ENCODE measurements around the gene FUT3. TPM values are rescaled to one million over a fixed set of nuclear protein-coding genes. Genes with fewer than 3 reads are reported as not detected.
"Not testable (repeated sequence)": the region's sequence is repeated elsewhere in the genome, so short reads cannot be mapped to it uniquely, and the experiment has no call there.

FUT3 gene
- total and polyA plus RNA-seq, 2 experiments from 2014 or later, result not detected

GRCh38 chr19:5863030-5863665 is 11.9 kb upstream of the FUT3 start:
- no peak overlapping the region for H3K4me3 ChIP-seq
- WGBS, 2 experiments (ENCODE audit: low coverage in 1 of 2, low lambda C conversion rate in 2 of 2, missing lambda C conversion rate in 2 of 2), result 35 to 36% methylated on average over 10 to 11 of the region's 11 CpGs
- no peaks in the 10 kb centered on the region for H3K9me3 ChIP-seq (ENCODE audit: low read depth)
- no peaks in the 10 kb centered on the region for H4K20me1 ChIP-seq (ENCODE audit: insufficient read depth)
- in situ Hi-C loops (cut with MboI), result no loop called here
- H3K4me2 ChIP-seq (ENCODE audit: unreplicated experiment), result no peak overlapping the region
- no peaks in the 10 kb centered on the region for H3K36me3 ChIP-seq (ENCODE audit: low read depth)
- H3K9ac ChIP-seq, result no peak overlapping the region
- H3K79me2 ChIP-seq (ENCODE audit: insufficient read depth), result no peaks in the 10 kb centered on the region
- TF ChIP-seq EZH2phosphoT487 (IDR thresholded peaks at IDR 0.05; ENCODE audit: insufficient read depth, low read depth) (no peak), EZH2 (IDR thresholded peaks at IDR 0.05; ENCODE audit: insufficient read depth, poor library complexity, severe bottlenecking) (no peak)
- no peak overlapping the region for H3K27ac ChIP-seq
- H3K9me2 ChIP-seq (ENCODE audit: insufficient read depth), result no peaks in the 10 kb centered on the region
- H2AFZ ChIP-seq, result no peak overlapping the region
- H3K4me1 ChIP-seq (ENCODE audit: insufficient read depth), result no peaks in the 10 kb centered on the region
- no peak for DNase-seq
- 0 out of 2 replicates have a peak, but pooled peaks cover under 1% of the 10 kb centered on the region for H3K27me3 ChIP-seq (replicated peaks; ENCODE audit: insufficient read depth)
- no peaks in the 10 kb centered on the region for H3F3A ChIP-seq (ENCODE audit: insufficient read depth)

- H3K9ac ChIP-seq, result no peak overlapping the region
- H3K4me1 ChIP-seq (ENCODE audit: insufficient read depth), result no peaks in the 10 kb centered on the region
- no peak overlapping the region for H3K4me3 ChIP-seq
- H3K4me2 ChIP-seq (ENCODE audit: unreplicated experiment), result no peak overlapping the region
- H3K9me2 ChIP-seq (ENCODE audit: insufficient read depth), result no peaks in the 10 kb centered on the region
- no peaks in the 10 kb centered on the region for H3K36me3 ChIP-seq (ENCODE audit: low read depth)
- no peak overlapping the region for H2AFZ ChIP-seq
- no peaks in the 10 kb centered on the region for H4K20me1 ChIP-seq (ENCODE audit: insufficient read depth)
- no peaks in the 10 kb centered on the region for H3F3A ChIP-seq (ENCODE audit: insufficient read depth)
- no peaks in the 10 kb centered on the region for H3K79me2 ChIP-seq (ENCODE audit: insufficient read depth)
- H3K9me3 ChIP-seq (ENCODE audit: low read depth), result no peaks in the 10 kb centered on the region
- no peak for DNase-seq
- in situ Hi-C loops (cut with MboI), result no loop called here
- no peak overlapping the region for H3K27ac ChIP-seq
- 63 to 68% methylated on average over 18 of the region's 18 CpGs for WGBS, 2 experiments (ENCODE audit: low coverage in 1 of 2, low lambda C conversion rate in 2 of 2, missing lambda C conversion rate in 2 of 2)
- H3K27me3 ChIP-seq (replicated peaks; ENCODE audit: insufficient read depth), result peaks cover 15% of the 10 kb centered on the region
- TF ChIP-seq EZH2 (IDR thresholded peaks at IDR 0.05; ENCODE audit: insufficient read depth, poor library complexity, severe bottlenecking) (no peak), EZH2phosphoT487 (IDR thresholded peaks at IDR 0.05; ENCODE audit: insufficient read depth, low read depth) (no peak)
Observed at GRCh38 chr19:5857203-5858081, 6.2 kb upstream of the FUT3 start.

GRCh38 chr19:5855151-5855550 is 3.9 kb upstream of the FUT3 start:
- H3K79me2 ChIP-seq (ENCODE audit: insufficient read depth); H3K9me3 ChIP-seq (ENCODE audit: low read depth); in situ Hi-C loops (cut with MboI); H3K4me2 ChIP-seq (ENCODE audit: unreplicated experiment); H3K27ac ChIP-seq; H3F3A ChIP-seq (ENCODE audit: insufficient read depth); H3K36me3 ChIP-seq (ENCODE audit: low read depth); H2AFZ ChIP-seq; H3K9ac ChIP-seq; H3K4me1 ChIP-seq (ENCODE audit: insufficient read depth); H3K9me2 ChIP-seq (ENCODE audit: insufficient read depth); H3K4me3 ChIP-seq; DNase-seq; H4K20me1 ChIP-seq (ENCODE audit: insufficient read depth): not testable (repeated sequence)
- 79 to 81% methylated on average over 9 of the region's 9 CpGs for WGBS, 2 experiments (ENCODE audit: low coverage in 1 of 2, low lambda C conversion rate in 2 of 2, missing lambda C conversion rate in 2 of 2)
- H3K27me3 ChIP-seq (replicated peaks; ENCODE audit: insufficient read depth), result peaks cover 15% of the 10 kb centered on the region

GRCh38 chr19:5854121-5854520 is 2.9 kb upstream of the FUT3 start:
- H3F3A ChIP-seq (ENCODE audit: insufficient read depth); DNase-seq; H3K4me2 ChIP-seq (ENCODE audit: unreplicated experiment); H3K36me3 ChIP-seq (ENCODE audit: low read depth); H3K4me3 ChIP-seq; H2AFZ ChIP-seq; H3K9me2 ChIP-seq (ENCODE audit: insufficient read depth); H3K4me1 ChIP-seq (ENCODE audit: insufficient read depth); H4K20me1 ChIP-seq (ENCODE audit: insufficient read depth); H3K27ac ChIP-seq; in situ Hi-C loops (cut with MboI); H3K9me3 ChIP-seq (ENCODE audit: low read depth); H3K9ac ChIP-seq; H3K79me2 ChIP-seq (ENCODE audit: insufficient read depth): not testable (repeated sequence)
- peaks cover 15% of the 10 kb centered on the region for H3K27me3 ChIP-seq (replicated peaks; ENCODE audit: insufficient read depth)
- 26 to 33% methylated on average over 10 of the region's 10 CpGs for WGBS, 2 experiments (ENCODE audit: low coverage in 1 of 2, low lambda C conversion rate in 2 of 2, missing lambda C conversion rate in 2 of 2)

All from GM23248 (cell line).